GM13977 (cell line): ENCODE results near the gene CYFIP2.
A peak's percentile ranks its signal among the peaks of the same experiment; 100 is the strongest.

Experiments used
- DNase-seq: peaks from one replicate; pipeline ENCODE4 v3.0.0; 2012; ENCODE audit warnings: low spot score
- in situ Hi-C: fragments of 300-500 bp; cut with MboI; formaldehyde crosslinking; loops from one replicate; pipeline ENCODE4 v1.12.0; 2022; ENCODE audit warnings: low sequenced_read_pairs, low pct_unique_long_range_greater_than_20kb, mixed read lengths, inconsistent platforms; ENCODE audit not compliant: unreplicated experiment
- TF ChIP-seq, protein P1 (sequence below): IDR thresholded peaks from 2 replicates; pipeline ENCODE4 v1.5.1; 2012; ENCODE audit warnings: mild to moderate bottlenecking, control low read depth; ENCODE audit not compliant: insufficient read depth; ENCODE audit errors: extremely low read depth, missing control alignments

CYFIP2 gene

GRCh38 chr5:157269165-157269671, 3.3 kb downstream of the CYFIP2 start:
- DNase-seq, result no peak
- in situ Hi-C loops, result no loop called here
- TF ChIP-seq, protein P1, sequence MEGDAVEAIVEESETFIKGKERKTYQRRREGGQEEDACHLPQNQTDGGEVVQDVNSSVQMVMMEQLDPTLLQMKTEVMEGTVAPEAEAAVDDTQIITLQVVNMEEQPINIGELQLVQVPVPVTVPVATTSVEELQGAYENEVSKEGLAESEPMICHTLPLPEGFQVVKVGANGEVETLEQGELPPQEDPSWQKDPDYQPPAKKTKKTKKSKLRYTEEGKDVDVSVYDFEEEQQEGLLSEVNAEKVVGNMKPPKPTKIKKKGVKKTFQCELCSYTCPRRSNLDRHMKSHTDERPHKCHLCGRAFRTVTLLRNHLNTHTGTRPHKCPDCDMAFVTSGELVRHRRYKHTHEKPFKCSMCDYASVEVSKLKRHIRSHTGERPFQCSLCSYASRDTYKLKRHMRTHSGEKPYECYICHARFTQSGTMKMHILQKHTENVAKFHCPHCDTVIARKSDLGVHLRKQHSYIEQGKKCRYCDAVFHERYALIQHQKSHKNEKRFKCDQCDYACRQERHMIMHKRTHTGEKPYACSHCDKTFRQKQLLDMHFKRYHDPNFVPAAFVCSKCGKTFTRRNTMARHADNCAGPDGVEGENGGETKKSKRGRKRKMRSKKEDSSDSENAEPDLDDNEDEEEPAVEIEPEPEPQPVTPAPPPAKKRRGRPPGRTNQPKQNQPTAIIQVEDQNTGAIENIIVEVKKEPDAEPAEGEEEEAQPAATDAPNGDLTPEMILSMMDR, result no peak

GRCh38 chr5:157269761-157270272, 3.9 kb downstream of the CYFIP2 start:
- in situ Hi-C loops, result no loop called here
- TF ChIP-seq, protein P1, result no peak
- DNase-seq, result no peak

- in situ Hi-C loops, result no loop called here
- TF ChIP-seq, protein P1, result no peak
- no peak for DNase-seq
Measured at GRCh38 chr5:157270771-157271170, 4.8 kb downstream of the CYFIP2 start.

GRCh38 chr5:157271740-157272271, 5.9 kb downstream of the CYFIP2 start:
- in situ Hi-C loops, result no loop called here
- DNase-seq, result peak; percentile 68
- TF ChIP-seq, protein P1, result no peak

- in situ Hi-C loops, result no loop called here
- DNase-seq, result no peak
- TF ChIP-seq, protein P1, result no peak
Measured at GRCh38 chr5:157273131-157273556, 7.2 kb downstream of the CYFIP2 start.

DNA sequence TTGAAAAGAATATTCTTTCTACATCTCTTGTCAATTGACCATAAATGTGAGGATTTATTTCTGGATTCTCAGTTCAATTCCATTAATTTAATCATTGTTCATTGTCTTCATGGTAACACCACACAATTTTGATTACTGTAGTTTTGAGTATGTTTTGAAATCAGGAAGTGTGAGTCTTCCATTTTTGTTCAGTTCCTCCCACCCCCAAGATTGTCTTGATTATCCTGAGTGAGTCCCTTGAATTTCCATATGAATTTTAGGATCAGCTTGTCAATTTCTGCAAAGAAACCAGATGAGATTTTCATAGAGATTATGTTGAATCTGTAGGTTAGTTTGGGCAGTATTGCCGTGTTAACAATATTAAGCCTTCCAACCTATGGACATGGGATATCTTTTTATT, 9.5 kb downstream of the CYFIP2 start:
- TF ChIP-seq, protein P1, result no peak
- DNase-seq, result no peak
- in situ Hi-C loops, result no loop called here
